ENCODE data around the gene FAM174A.

Gene FAM174A

DNA sequence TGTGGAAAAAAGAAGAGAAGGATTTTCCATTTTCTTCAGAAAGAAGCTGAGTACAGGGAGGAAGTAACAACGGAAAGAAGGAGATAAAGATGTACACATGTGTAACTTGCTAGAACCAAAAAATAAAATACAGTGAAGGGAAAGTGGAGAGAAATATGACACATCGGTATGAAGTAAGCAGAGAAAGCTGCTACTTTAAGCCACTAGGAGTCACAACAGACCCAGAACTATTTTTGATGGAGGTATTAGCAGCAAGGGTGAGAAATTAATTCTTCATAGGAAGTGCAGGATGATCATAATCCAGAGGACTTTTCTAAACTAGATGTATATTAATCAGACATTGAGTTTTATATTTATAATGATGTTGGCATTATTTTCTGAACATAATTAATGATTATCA is 88.5 kb downstream of the FAM174A start:
- TF ChIP-seq SIN3A (IDR thresholded peaks at IDR 0.05; ENCODE audit: borderline replicate concordance, insufficient read depth, low read length) (no peak), POLR2AphosphoS5 (IDR thresholded peaks at IDR 0.05; ENCODE audit: low read depth, low read length) (no peak), TAF1 (IDR thresholded peaks at IDR 0.05; ENCODE audit: borderline replicate concordance, insufficient read depth, low read length) (no peak), FOXP2 (optimal IDR thresholded peaks at IDR 0.05; ENCODE audit: borderline replicate concordance, extremely low read depth, extremely low read length, insufficient read depth) (no peak)
- TF ChIP-seq, protein P1, sequence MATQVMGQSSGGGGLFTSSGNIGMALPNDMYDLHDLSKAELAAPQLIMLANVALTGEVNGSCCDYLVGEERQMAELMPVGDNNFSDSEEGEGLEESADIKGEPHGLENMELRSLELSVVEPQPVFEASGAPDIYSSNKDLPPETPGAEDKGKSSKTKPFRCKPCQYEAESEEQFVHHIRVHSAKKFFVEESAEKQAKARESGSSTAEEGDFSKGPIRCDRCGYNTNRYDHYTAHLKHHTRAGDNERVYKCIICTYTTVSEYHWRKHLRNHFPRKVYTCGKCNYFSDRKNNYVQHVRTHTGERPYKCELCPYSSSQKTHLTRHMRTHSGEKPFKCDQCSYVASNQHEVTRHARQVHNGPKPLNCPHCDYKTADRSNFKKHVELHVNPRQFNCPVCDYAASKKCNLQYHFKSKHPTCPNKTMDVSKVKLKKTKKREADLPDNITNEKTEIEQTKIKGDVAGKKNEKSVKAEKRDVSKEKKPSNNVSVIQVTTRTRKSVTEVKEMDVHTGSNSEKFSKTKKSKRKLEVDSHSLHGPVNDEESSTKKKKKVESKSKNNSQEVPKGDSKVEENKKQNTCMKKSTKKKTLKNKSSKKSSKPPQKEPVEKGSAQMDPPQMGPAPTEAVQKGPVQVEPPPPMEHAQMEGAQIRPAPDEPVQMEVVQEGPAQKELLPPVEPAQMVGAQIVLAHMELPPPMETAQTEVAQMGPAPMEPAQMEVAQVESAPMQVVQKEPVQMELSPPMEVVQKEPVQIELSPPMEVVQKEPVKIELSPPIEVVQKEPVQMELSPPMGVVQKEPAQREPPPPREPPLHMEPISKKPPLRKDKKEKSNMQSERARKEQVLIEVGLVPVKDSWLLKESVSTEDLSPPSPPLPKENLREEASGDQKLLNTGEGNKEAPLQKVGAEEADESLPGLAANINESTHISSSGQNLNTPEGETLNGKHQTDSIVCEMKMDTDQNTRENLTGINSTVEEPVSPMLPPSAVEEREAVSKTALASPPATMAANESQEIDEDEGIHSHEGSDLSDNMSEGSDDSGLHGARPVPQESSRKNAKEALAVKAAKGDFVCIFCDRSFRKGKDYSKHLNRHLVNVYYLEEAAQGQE (IDR thresholded peaks at IDR 0.05; ENCODE audit: insufficient read depth in 1 of 2, low read depth in 2 of 2, low read length in 2 of 2) = no peak

DNA sequence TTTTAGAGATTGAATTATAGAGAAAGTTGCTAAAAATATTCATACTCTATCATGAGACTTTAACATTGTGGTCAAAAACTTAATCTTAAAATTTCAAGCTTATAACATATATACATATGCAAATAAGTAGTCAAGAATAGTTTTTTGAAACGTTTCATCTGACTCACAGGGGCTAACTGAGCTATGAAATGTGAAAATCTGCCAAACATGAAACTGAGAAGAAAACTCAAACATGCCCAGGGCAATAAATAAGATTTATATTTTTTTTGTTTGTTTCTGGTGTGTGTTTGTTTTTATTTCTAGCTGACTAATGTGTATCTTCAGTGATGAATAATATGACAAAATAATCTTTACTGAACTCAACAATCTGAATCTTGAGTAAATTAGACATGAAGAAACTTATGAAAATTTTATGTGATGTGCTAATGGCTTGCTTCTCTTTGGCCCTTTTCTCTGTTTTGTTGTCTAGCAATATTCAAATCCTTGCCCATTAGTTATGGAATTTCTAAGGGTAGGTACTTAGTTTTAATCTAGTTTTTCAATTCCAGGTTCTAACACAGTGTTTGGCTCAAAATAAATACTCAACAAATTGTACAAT is 99.9 kb downstream of the FAM174A start:
- TF ChIP-seq, protein P1 (IDR thresholded peaks at IDR 0.05; ENCODE audit: insufficient read depth in 1 of 2, low read depth in 2 of 2, low read length in 2 of 2) = no peak
- TF ChIP-seq TAF1 (IDR thresholded peaks at IDR 0.05; ENCODE audit: borderline replicate concordance, insufficient read depth, low read length) (no peak), FOXP2 (optimal IDR thresholded peaks at IDR 0.05; ENCODE audit: borderline replicate concordance, extremely low read depth, extremely low read length, insufficient read depth) (no peak), SIN3A (IDR thresholded peaks at IDR 0.05; ENCODE audit: borderline replicate concordance, insufficient read depth, low read length) (no peak), POLR2AphosphoS5 (IDR thresholded peaks at IDR 0.05; ENCODE audit: low read depth, low read length) (no peak)
